Rectal smooth muscle tissue (tissue), 1 donor: Measurements from ENCODE around the gene SULF2.

Experiments
- H3K27ac ChIP-seq: one replicate; pipeline ENCODE4 v1.7.0; 2013; ENCODE audit warnings: low read depth, low read length, inconsistent platforms
- H3K27me3 ChIP-seq: one replicate; pipeline ENCODE4 v1.7.0; 2013; ENCODE audit warnings: low read length; ENCODE audit not compliant: control insufficient read depth, insufficient read depth
- H3K36me3 ChIP-seq: one replicate; pipeline ENCODE4 v1.7.0; 2013; ENCODE audit warnings: low read length; ENCODE audit not compliant: control insufficient read depth, insufficient read depth
- H3K4me1 ChIP-seq: one replicate; pipeline ENCODE4 v1.7.0; 2013; ENCODE audit warnings: low read length; ENCODE audit not compliant: control insufficient read depth, insufficient read depth
- H3K4me3 ChIP-seq: one replicate; pipeline ENCODE4 v1.7.0; 2013; ENCODE audit warnings: low read length
- H3K9ac ChIP-seq: one replicate; pipeline ENCODE4 v1.7.0; 2013; ENCODE audit warnings: low read length

SULF2 gene

GRCh38 chr20:47760686-47761481 lies 24.4 kb downstream of the SULF2 start:
- Histone ChIP-seq H3K27me3 (no peaks in the 10 kb centered on the region), H3K4me3 (no peak overlapping the region), H3K4me1 (no peaks in the 10 kb centered on the region), H3K27ac (no peak overlapping the region), H3K9ac (no peak overlapping the region), H3K36me3 (no peaks in the 10 kb centered on the region)

DNA sequence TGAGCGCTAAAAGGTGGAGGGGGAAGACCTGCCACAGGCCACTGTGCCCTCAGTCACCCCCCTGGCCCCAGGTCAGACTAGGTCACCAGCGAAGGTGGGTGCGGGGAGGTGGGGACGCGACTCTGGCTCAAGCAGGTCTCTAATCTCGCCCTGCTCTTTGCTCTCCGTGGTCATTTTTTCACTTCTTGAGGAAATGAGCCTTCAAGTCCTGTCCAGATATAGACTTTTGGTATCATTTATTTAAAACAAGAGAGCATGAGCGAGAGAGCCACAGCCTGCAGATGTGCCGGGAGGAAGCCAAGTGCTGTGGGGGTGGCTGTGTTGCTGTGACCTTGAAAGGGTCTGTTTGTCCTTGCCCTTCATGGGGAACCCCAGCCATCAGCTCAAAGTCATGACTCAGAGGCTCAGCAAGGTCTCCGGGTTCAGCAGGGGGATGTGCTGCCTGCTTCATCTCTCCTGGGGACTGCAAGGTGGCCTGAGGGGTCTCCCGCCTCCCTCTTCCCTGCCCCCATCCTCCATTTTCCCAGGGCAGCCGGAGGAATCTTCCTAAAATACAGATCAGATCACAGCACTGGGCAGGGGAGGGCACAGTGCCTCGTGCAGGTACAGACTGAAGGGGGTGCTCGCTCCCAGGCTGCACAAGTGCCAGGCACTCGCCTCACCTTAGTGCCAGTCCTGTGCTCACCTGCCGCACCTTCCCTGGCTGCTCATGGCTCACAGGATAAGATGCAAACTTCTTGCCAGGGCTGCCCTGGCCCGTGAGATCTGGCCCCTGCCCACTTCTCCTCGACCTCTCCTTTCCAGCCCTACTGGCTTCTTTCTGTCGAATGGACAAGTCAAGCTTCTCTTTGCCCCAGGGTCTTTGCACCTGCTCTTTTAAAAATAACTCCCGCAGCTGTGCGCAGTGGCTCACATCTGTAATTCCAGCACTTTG lies 26.5 kb downstream of the SULF2 start:
- no peak overlapping the region for H3K27ac ChIP-seq
- no peak overlapping the region for H3K4me3 ChIP-seq
- H3K36me3 ChIP-seq, result no peaks in the 10 kb centered on the region
- no peak overlapping the region for H3K9ac ChIP-seq
- no peaks in the 10 kb centered on the region for H3K4me1 ChIP-seq
- H3K27me3 ChIP-seq, result no peaks in the 10 kb centered on the region

DNA sequence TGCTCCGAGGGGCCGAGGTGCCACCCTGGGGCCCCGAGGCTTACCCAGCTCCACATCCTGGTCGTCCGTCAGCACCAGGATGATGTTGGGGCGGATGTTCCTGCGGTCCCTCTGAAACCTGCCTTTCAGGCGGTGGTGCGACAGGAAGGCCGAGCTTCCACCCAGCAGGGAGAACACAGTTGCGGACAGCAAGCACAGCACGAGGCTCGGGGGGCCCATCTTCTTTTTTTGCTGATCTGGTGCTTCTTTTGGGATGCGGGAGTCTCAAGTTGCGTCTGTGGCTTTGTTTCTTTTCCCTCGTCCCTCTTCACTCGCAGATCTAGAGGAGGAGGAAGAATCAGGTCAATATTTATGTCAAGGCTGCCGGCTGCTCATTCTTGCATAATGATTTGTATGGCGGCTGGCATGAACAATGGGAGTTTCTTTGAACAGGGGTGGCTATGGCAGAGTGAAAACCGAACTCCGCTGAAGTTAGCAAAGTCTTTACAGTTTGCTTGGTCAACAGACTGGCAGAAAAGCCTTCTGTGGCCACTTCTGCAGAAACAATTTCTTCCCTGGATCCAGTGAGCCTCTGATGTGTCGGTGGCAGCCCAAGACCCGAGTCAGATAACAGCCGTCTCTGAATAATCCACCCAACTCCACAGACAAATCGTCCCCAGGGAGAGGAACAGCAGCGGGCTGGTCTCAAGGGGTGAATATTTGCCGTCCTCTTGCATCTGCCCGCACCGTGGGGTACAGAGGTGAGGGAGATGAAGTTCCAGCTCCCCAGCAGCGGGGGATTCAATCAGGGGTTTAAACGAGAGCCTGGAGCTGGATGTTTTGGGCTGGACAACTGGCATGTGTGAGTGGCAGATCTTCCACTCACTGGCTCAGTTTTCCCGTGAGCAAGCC lies 27.9 kb downstream of the SULF2 start:
- Histone ChIP-seq H3K4me3 (no peak overlapping the region), H3K9ac (no peak overlapping the region), H3K4me1 (no peaks in the 10 kb centered on the region), H3K27ac (no peak overlapping the region), H3K36me3 (no peaks in the 10 kb centered on the region), H3K27me3 (no peaks in the 10 kb centered on the region)

GRCh38 chr20:47754946-47755652 lies 30.2 kb downstream of the SULF2 start:
- H3K9ac ChIP-seq, result no peak overlapping the region
- H3K4me1 ChIP-seq, result no peaks in the 10 kb centered on the region
- no peak overlapping the region for H3K27ac ChIP-seq
- no peaks in the 10 kb centered on the region for H3K27me3 ChIP-seq
- peaks cover 8% of the 10 kb centered on the region for H3K36me3 ChIP-seq
- H3K4me3 ChIP-seq, result no peak overlapping the region

DNA sequence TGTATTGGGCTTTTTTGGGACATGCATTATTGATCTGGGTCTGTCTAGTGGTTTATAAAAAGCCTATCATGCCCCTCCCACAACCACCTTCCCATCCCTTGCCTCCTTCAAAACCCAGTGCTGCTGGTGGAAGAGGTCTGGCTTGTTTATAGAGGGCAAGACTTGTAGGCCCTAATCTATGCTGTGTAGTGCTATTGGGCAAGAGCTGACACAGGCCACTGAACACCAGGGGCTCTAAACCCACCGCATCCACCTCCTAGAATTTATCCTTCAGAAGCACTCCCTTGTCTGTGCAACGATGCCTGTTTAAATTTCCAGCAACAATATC lies 30.9 kb downstream of the SULF2 start:
- Histone ChIP-seq H3K36me3 (peaks cover 8% of the 10 kb centered on the region), H3K4me3 (no peak overlapping the region), H3K27ac (no peak overlapping the region), H3K9ac (no peak overlapping the region), H3K27me3 (no peaks in the 10 kb centered on the region), H3K4me1 (no peaks in the 10 kb centered on the region)

DNA sequence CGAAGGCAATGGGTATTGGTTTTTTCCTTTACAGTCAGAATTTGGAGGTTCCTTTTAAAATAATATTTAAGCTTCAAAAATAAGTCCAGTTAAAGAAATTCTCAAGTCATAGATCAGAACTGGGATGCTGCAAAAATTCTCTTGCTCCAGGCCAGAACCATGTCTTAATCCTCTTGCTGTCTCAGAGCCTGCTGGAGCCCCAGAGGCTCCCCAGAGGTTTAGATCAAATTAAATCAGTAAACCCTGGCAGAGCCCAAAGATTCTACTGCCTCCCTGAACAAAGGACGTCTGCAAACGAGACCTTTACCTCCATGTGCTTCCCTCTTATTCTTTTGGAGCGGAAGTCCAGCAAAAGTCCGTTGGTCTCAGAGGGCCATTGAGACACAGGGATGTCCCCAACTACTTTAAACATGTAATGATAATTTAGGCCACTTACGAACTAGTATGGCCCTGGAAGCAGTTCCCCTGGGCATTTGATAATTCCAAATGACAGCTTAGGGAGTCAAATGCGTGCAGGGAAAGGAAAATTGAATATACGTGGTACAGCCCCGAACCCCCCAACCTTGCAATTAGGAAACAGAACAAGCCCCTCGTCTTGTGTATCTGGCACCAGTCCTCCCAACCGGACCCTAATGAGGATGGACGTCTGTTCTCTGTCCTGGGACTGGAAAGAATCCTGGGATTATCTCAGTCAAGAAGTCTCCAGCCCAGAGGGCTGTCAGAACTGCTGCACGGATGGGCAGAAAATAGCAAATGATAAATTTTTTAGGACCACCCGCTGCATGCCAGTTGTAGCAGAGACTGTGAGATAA lies 31.5 kb downstream of the SULF2 start:
- Histone ChIP-seq H3K9ac (no peak overlapping the region), H3K4me3 (no peak overlapping the region), H3K4me1 (no peaks in the 10 kb centered on the region), H3K36me3 (peaks cover 8% of the 10 kb centered on the region), H3K27ac (no peak overlapping the region), H3K27me3 (no peaks in the 10 kb centered on the region)

DNA sequence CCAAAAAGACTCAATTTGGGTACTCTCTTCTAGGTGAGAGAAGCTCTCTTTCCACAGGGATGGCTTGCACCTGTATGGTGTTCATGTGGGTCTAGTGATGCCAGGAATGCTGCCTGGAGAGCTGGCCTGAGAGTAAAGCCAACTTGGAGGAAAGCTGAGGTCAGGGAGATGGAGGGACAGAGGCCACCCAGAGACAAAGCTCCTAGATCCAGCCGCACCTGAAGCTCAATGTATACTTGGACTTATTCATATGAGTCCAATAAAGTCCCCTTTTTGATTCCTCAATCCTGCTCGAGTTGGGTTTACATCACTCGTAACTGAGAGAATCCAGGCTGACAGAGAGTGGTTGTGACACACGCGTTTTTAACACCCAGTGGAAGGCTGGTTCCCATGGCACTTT lies 33.8 kb downstream of the SULF2 start:
- Histone ChIP-seq H3K27ac (no peak overlapping the region), H3K4me3 (no peak overlapping the region), H3K36me3 (peaks cover 8% of the 10 kb centered on the region), H3K9ac (no peak overlapping the region), H3K27me3 (no peaks in the 10 kb centered on the region), H3K4me1 (no peaks in the 10 kb centered on the region)

GRCh38 chr20:47749339-47749738 lies 35.9 kb downstream of the SULF2 start:
- no peaks in the 10 kb centered on the region for H3K27me3 ChIP-seq
- no peak overlapping the region for H3K27ac ChIP-seq
- H3K36me3 ChIP-seq, result peaks cover 8% of the 10 kb centered on the region
- no peak overlapping the region for H3K4me3 ChIP-seq
- H3K4me1 ChIP-seq, result no peaks in the 10 kb centered on the region
- no peak overlapping the region for H3K9ac ChIP-seq

DNA sequence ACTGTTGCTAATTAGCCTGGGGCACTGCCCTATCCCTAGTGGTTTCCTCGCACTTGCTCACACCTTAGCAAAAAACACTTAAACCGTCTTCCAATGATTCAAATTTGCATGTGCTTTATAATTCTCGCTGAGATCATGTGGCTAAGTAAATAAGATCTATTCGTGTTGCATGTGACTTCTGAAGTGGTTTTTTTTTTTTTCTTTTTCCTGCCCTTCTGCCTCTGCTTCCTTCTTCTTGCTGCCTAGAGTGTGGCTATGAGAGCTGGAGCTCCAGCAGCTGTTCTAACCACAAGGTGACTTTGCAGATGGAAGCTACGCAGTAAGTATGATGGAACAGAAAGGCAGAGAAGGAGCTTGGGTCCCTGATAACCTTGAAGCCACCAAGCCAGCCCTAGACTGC lies 36.5 kb downstream of the SULF2 start:
- Histone ChIP-seq H3K36me3 (peaks cover 8% of the 10 kb centered on the region), H3K4me1 (no peaks in the 10 kb centered on the region), H3K4me3 (no peak overlapping the region), H3K27me3 (no peaks in the 10 kb centered on the region), H3K27ac (no peak overlapping the region), H3K9ac (no peak overlapping the region)

DNA sequence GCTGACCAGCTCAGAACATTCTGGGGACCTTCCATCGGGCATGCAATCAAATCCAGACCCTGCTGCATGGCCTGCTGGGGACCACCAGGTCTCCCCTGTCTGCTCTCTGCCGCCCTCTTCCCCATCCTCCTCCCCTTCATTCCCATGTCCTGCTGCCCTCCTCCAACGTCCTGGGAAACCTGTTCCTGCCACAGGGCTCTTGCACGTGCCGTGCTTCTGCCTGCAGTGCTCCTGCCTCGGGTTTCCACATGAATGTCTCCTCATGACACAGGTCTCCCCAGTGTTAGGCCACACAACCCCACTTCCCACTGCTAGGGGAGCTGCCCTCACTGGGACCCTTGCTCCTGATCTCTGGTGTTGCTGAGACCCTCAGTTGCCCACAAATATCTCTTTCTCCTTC lies 37.2 kb downstream of the SULF2 start:
- H3K27me3 ChIP-seq, result no peaks in the 10 kb centered on the region
- peaks cover 8% of the 10 kb centered on the region for H3K36me3 ChIP-seq
- no peaks in the 10 kb centered on the region for H3K4me1 ChIP-seq
- no peak overlapping the region for H3K4me3 ChIP-seq
- no peak overlapping the region for H3K27ac ChIP-seq
- H3K9ac ChIP-seq, result no peak overlapping the region

DNA sequence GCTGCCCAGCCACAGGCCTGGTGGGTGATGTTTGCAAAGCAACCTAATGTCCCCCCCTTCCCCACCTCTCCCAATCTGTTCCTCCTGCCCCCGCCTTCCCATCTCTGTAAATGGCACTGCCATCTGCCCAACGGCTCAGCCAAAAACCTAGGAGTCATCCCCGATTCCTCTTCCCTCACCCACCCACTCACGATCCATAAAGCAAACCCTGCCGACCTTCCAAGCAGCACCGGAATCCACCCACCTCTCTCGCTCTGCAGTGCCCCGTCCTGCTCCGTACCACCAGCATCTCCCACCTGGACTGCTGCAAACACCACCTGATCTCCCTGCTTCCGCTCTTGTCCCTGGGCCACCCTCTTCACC lies 37.6 kb downstream of the SULF2 start:
- Histone ChIP-seq H3K4me1 (no peaks in the 10 kb centered on the region), H3K4me3 (no peak overlapping the region), H3K27me3 (no peaks in the 10 kb centered on the region), H3K36me3 (peaks cover 8% of the 10 kb centered on the region), H3K9ac (no peak overlapping the region), H3K27ac (no peak overlapping the region)
